ENCODE measurements around the gene PCDHA7. TPM values are rescaled to one million over a fixed set of nuclear protein-coding genes. Genes with fewer than 3 reads are reported as not detected.
"Not testable (repeated sequence)": the region's sequence is repeated elsewhere in the genome, so short reads cannot be mapped to it uniquely, and the experiment has no call there.

Gene PCDHA7, protein sequence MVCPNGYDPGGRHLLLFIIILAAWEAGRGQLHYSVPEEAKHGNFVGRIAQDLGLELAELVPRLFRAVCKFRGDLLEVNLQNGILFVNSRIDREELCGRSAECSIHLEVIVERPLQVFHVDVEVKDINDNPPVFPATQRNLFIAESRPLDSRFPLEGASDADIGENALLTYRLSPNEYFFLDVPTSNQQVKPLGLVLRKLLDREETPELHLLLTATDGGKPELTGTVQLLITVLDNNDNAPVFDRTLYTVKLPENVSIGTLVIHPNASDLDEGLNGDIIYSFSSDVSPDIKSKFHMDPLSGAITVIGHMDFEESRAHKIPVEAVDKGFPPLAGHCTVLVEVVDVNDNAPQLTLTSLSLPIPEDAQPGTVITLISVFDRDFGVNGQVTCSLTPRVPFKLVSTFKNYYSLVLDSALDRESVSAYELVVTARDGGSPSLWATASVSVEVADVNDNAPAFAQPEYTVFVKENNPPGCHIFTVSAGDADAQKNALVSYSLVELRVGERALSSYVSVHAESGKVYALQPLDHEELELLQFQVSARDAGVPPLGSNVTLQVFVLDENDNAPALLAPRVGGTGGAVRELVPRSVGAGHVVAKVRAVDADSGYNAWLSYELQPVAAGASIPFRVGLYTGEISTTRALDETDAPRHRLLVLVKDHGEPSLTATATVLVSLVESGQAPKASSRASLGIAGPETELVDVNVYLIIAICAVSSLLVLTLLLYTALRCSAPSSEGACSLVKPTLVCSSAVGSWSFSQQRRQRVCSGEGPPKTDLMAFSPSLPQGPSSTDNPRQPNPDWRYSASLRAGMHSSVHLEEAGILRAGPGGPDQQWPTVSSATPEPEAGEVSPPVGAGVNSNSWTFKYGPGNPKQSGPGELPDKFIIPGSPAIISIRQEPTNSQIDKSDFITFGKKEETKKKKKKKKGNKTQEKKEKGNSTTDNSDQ
- total RNA-seq = under 1 TPM; 0.19 to 0.84 (median 0.44) TPM
- under 1 TPM; 0.49 to 0.96 TPM for polyA plus RNA-seq

- ATAC-seq (peak in 1 of 4 donors; percentile 61), FAIRE-seq (no peak), DNase-seq (no peak)
- no peak within 1 kb of the TSS for H3K27ac ChIP-seq
- H3K9me3 ChIP-seq = peaks cover 0 to 3% (median 0%) of the 10 kb centered on the region in 4 donors
- no peaks in the 10 kb centered on the region for H3K27me3 ChIP-seq
- no peaks in the 10 kb centered on the region for H3K36me3 ChIP-seq
- 4 to 8% methylated on average over 8 of the region's 8 CpGs for WGBS, 2 donors
- TF ChIP-seq CTCF (IDR thresholded peaks at IDR 0.05) = no peak
- intact Hi-C loops (cut with DNase I) = no loop called here
- no peak within 1 kb of the TSS for H3K4me3 ChIP-seq
- no peaks in the 10 kb centered on the region for H3K4me1 ChIP-seq
Observed at GRCh38 chr5:140833993-140834392, at the start of gene PCDHA7. Gene PCDHA7 (plus strand): TSS chr5:140834269. CDS start chr5:140834384, 115 bp downstream.

GRCh38 chr5:140785905-140786686, 48.0 kb upstream of the PCDHA7 start, which contains the start of gene PCDHA1:
Gene PCDHA1 (plus strand): TSS chr5:140786140.
- intact Hi-C loops (cut with DNase I) = no loop called here
- no peaks in the 10 kb centered on the region for H3K36me3 ChIP-seq
- no peak within 1 kb of the TSS for H3K4me3 ChIP-seq
- FAIRE-seq = no peak
- WGBS, 2 donors = 13 to 14% methylated on average over 29 of the region's 29 CpGs
- no peak for ATAC-seq
- H3K4me1 ChIP-seq = no peaks in the 10 kb centered on the region
- H3K27me3 ChIP-seq = peaks cover 0 to 7% (median 3%) of the 10 kb centered on the region in 4 donors
- H3K27ac ChIP-seq = no peak within 1 kb of the TSS
- TF ChIP-seq CTCF (IDR thresholded peaks at IDR 0.05) = no peak
- H3K9me3 ChIP-seq = no peaks in the 10 kb centered on the region
- no peak for DNase-seq

- DNase-seq; H3K36me3 ChIP-seq; H3K27me3 ChIP-seq; H3K9me3 ChIP-seq; H3K4me3 ChIP-seq; intact Hi-C loops (cut with DNase I); H3K27ac ChIP-seq; FAIRE-seq; ATAC-seq; H3K4me1 ChIP-seq: not testable (repeated sequence)
- 23 to 30% methylated on average over 44 of the region's 44 CpGs for WGBS, 2 donors
Observed at GRCh38 chr5:140787422-140787821, 46.6 kb upstream of the PCDHA7 start.

DNA sequence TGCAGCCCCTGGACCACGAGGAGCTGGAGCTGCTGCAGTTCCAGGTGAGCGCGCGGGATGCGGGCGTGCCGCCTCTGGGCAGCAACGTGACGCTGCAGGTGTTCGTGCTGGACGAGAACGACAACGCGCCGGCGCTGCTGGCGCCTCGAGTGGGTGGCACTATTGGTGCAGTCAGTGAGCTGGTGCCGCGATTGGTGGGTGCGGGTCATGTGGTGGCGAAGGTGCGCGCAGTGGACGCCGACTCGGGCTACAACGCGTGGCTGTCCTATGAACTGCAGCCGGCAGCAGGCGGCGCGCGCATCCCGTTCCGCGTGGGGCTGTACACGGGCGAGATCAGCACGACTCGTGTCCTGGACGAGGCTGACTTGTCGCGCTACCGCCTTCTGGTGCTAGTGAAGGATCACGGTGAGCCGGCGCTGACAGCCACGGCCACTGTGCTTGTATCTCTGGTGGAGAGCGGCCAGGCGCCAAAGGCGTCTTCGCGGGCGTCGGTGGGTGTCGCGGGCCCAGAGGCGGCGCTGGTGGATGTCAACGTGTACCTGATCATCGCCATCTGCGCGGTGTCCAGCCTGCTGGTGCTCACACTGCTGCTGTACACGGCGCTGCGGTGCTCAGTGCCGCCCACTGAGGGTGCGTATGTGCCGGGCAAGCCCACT, 46.1 kb upstream of the PCDHA7 start:
- 25 to 28% methylated on average over 70 of the region's 70 CpGs for WGBS, 2 donors
- H3K9me3 ChIP-seq; H3K4me1 ChIP-seq; ATAC-seq; H3K27ac ChIP-seq; intact Hi-C loops (cut with DNase I); H3K36me3 ChIP-seq; H3K4me3 ChIP-seq; FAIRE-seq; H3K27me3 ChIP-seq: not testable (repeated sequence)
- DNase-seq = peak in 1 of 6 donors; percentile 43

DNA sequence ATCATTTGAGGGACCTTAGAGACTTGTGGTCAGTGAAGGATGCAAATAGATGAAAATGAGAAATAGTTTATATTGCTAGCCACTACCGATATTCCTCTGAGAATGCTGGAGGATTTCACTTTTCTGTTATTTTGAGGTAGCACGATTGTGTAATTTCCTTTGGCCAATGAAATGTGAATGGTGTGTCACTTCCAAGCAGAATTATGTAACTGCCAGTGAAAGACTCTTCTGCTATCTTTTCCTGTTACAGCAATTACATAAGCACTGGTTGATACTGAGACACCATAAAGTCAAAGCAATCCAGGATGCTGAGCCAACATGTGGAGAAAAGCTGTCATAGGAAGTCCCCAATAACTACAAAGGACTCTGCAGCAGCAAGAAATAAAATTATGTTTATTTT, 43.0 kb upstream of the PCDHA7 start:
- Histone ChIP-seq H3K27ac (no peak overlapping the region), H3K36me3 (no peaks in the 10 kb centered on the region), H3K4me1 (no peaks in the 10 kb centered on the region), H3K4me3 (no peak overlapping the region), H3K27me3 (peaks cover 0 to 4% (median 3%) of the 10 kb centered on the region in 4 donors), H3K9me3 (peaks cover 0 to 10% (median 3%) of the 10 kb centered on the region in 4 donors)
- FAIRE-seq = no peak
- no peak for ATAC-seq
- DNase-seq = no peak
- WGBS, 2 donors = 20 to 21% methylated on average over 2 of the region's 2 CpGs
- intact Hi-C loops (cut with DNase I) = no loop called here
- TF ChIP-seq CTCF (IDR thresholded peaks at IDR 0.05) = no peak
